CD4-positive, alpha-beta T cell treated with Interleukin-6 for 4 hours (primary cell): Measurements from ENCODE around the gene MEFV.
"Not testable (repeated sequence)": the region's sequence is repeated elsewhere in the genome, so short reads cannot be mapped to it uniquely, and the experiment has no call there.

ENCODE experiments used
- DNase-seq: peaks from one replicate; pipeline ENCODE4 v3.0.0-alpha.2; 2020; ENCODE audit warnings: mixed read lengths

Gene MEFV, protein sequence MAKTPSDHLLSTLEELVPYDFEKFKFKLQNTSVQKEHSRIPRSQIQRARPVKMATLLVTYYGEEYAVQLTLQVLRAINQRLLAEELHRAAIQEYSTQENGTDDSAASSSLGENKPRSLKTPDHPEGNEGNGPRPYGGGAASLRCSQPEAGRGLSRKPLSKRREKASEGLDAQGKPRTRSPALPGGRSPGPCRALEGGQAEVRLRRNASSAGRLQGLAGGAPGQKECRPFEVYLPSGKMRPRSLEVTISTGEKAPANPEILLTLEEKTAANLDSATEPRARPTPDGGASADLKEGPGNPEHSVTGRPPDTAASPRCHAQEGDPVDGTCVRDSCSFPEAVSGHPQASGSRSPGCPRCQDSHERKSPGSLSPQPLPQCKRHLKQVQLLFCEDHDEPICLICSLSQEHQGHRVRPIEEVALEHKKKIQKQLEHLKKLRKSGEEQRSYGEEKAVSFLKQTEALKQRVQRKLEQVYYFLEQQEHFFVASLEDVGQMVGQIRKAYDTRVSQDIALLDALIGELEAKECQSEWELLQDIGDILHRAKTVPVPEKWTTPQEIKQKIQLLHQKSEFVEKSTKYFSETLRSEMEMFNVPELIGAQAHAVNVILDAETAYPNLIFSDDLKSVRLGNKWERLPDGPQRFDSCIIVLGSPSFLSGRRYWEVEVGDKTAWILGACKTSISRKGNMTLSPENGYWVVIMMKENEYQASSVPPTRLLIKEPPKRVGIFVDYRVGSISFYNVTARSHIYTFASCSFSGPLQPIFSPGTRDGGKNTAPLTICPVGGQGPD

DNA sequence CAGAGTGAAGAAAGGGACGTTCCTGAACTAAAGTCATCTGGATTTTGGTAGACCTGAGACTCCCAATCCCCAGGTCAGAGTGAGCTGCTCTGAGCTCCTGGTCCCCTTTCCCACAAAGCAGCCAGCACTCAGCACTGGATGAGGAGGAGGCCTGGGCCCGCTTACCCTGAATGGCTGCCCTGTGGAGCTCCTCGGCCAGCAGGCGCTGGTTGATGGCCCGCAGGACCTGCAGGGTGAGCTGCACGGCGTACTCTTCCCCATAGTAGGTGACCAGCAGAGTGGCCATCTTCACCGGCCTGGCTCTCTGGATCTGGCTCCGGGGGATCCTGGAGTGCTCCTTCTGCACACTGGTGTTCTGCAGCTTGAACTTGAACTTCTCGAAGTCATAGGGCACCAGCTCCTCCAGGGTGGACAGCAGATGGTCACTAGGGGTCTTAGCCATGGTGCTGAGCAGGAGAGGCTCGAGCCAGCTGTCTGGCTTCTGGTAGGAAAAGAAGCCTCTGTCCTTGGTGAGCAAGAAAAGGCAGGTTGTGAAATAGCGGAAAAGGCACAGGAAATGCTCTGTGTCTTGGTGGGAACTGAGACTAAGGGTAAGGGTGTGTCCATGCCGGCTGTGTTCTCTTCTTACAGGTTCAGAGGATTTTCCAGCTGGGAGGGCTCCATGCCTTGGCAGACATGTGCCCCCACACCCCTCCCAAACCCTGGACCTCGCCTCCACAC, at the start of gene MEFV:
TSS of gene MEFV (minus strand) at position 488 of the 720 bp plus-strand sequence. CDS start at position 442, 46 bp downstream.
- DNase-seq: no peak

DNA sequence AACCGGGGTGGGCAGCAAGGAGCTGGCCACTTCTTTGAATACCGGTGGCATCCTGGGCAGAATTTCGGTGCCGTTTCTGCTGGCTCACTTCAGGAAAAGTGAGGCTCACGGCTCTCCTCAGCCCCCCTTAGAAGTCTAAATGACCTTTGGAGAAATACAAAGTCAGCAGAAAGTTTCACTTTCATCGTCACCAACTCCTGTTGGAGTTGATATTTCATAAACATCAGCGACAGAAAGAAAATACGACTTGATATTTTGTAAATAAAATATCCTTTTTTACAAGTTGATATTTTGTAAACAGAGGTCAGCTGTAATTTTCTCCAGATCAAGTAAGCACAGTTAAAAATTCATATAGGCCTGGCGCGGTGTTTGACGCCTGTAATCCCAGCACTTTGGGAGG, 49.6 kb upstream of the MEFV start:
- no peak for DNase-seq

DNA sequence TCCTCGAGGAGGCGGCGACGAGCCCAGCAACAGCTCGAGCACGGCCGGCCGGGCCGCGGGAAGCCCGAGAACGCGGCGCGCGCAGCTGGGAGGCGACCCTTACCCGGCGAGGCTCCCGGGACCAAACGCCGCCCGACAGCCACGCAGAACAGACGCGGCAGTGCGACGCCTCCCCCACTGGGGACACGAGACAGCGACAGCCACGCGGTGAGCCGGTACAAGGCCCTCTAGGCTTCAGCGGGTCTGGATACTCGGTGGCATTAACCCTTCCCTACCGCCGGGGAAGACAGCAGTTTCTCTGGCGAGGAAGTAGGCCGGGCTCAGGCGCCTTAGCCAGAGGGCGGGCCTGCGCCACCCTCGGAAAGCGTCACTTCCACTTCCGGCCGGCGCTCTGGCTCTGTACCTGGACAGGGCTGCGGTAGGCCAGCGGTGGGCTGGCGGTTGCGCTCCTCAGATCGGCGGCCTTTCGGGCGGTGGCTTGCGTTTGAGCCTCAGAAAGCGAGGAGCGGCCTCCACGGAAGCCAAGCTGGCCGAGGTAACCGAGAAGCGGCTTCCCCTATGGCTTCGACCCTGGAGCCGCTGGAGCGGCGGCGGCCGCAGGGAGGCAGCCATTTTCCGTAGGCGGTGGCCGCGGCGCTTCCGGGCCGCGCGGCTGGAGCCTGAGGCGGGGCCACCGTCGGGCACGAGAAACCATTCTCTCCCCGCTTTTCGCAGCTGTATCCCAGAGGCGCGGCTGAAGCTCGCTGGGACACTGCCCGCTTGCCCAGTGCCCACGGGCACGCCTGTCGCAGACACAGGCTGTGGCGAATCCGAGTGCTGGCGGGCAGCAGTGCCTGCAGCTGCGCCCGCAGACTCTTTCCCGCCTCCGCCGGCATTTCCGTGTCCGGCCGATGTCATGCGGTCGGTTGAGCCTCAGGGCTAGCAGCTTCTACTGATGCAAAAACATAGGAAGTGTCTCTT, 49.0 kb upstream of the MEFV start, which contains the start of the genes TIGD7 and ZNF75A:
TSS of gene TIGD7 (minus strand) at position 322 of the 960 bp plus-strand sequence. CDS start 4,816 bp downstream, outside the sequence.
TSS of gene ZNF75A (plus strand) at position 389 of the 960 bp plus-strand sequence. CDS start 2,932 bp downstream, outside the sequence.
- DNase-seq: peak; percentile 85

DNA sequence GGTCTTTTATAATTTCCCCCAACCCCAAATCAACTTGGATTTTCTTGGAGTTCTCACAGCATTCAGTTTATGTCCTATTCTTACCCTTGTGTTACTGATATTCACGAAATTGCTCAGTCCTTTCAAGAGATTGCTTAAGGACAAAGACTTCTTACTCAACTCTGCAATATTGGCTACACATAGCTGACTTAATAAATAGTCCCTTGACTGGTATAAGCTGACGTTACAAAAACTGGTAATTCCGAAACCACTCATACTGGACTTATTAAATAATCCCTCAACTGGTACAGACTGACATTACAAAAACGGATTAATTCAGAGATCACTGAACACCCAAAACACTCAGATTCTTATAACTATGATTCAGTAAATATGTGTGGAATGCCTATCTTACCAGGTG, 47.9 kb upstream of the MEFV start:
- no peak for DNase-seq

DNA sequence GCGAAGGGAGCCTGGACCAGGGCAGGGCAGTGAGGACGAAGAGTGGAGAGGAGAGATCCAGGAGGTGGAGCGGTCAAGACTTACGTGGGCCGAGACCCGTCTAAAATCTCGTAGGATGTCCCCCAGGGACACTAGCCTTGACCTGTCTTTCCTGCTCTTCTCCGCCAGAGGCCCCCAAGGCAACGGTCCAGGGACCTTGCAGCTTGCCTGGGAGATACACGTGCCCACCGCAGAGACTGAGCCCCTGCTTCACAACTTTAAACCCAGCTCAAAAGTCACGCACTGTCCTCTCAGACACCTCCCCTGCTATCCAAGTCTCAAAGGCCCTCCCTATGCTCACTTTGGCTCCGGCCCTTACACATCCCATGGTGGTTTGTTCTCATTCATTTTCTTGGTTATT, 39.4 kb upstream of the MEFV start:
- no peak for DNase-seq

DNA sequence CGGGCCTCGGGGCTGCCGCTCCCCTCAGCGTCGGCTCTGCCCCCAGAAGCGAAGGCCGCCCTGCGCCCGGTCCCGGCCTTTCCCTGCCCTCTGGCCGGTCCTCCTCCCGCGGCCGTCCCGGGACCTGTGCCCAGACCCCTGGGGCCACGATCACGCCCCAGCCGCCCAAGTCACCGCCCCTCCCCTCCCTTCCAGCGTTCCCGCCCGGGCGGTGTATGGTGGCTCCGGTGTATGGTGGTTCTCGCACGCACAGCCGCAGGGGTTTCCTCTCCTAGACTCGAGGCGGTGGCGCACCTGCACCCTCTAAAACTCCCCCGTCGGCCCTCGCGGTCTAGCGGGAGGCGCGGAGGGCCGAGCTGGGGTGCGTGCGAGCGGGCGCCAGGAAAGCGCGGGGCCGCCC, 38.8 kb upstream of the MEFV start:
- no peak for DNase-seq

DNA sequence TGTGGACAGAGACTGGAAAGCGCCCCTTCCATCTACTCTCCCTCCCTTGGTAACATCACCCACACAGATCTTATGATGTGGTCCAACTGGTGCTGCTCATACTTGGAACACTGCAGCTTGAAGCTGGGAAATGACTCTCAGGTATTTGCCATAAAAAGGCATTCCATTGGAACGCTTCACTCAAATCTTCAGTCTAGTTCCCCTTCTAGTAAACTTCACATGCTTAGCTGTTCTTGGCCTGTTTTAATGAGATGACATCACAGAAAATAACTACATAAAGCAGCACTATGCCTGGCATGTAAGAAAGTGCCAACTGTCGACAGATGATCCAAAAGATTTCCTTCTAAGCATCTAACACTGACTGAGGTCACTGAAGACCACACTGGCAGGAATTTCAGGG, 36.2 kb upstream of the MEFV start:
- DNase-seq: no peak

DNA sequence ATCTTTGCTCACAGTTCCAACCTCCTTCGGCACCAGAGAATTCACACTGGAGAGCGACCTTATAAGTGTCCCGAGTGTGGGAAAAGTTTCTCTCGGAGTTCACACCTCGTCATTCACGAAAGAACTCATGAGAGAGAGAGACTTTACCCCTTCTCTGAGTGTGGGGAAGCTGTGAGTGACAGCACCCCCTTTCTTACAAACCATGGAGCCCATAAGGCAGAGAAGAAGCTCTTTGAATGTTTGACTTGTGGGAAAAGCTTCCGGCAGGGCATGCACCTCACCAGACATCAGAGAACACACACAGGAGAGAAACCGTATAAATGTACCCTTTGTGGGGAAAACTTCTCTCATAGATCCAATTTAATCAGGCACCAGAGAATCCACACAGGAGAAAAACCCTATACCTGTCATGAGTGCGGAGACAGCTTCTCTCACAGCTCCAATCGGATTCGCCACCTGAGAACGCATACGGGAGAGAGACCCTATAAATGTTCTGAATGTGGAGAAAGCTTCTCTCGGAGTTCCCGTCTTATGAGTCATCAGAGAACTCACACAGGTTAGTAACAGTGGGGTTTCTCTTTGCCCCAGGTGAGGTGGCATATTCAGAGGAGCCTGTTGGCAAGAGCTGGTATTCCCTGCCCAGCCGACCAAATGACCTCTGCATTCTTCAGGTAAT, 33.7 kb upstream of the MEFV start:
- no peak for DNase-seq

DNA sequence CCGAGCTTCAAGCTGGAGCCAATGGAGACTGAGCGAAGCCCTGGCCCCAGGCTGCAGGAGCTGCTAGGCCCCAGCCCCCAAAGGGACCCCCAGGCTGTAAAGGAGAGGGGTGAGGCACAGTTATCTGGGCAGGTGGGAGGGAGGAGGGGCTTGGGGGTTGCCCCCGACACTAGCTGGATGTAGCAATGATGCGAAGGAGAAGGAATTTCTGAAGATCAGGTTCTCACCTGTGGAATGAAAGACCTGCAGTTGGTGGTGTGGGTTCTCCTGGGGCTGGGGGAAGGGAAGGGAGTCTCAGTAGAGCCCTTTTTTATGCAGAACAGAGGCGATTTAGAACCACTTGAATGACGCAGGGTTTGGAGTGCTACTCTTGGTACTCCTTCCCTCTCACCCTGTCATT, 28.7 kb upstream of the MEFV start:
- DNase-seq: no peak

DNA sequence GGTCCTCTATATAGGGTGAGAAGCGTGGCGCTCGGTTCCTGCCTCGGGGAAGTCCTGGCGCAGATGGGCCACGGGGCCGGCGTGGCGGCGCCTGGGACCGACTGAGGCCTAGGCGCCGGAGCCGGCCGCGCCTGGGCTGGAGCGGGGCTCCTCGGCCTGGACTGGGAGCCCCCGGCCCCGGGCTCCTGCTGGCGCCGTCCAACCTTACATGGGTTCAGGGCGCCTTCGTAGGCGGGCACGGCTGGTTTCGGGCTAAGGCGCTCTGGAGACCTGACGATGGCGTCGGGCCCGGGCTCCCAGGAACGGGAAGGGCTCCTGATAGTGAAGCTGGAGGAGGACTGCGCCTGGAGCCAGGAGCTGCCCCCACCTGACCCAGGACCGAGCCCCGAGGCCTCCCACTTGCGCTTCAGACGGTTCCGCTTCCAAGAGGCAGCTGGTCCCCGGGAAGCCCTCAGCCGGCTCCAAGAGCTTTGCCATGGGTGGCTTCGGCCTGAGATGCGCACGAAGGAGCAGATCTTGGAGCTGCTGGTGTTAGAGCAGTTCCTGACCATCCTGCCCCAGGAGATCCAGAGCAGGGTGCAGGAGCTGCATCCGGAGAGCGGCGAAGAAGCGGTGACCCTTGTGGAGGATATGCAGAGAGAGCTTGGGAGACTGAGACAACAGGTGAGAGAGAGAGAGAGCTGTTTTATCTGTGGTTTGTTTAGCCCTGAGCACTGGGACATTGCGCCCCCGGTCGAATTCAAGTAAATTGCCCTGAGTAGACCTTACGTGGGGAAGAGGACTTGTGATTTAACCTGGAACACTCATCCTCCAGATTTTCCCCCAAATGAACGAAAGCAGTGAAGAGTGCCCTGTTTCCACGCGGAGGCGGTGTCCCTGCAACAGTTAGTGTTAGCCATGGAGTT, 27.4 kb upstream of the MEFV start:
- no peak for DNase-seq

DNA sequence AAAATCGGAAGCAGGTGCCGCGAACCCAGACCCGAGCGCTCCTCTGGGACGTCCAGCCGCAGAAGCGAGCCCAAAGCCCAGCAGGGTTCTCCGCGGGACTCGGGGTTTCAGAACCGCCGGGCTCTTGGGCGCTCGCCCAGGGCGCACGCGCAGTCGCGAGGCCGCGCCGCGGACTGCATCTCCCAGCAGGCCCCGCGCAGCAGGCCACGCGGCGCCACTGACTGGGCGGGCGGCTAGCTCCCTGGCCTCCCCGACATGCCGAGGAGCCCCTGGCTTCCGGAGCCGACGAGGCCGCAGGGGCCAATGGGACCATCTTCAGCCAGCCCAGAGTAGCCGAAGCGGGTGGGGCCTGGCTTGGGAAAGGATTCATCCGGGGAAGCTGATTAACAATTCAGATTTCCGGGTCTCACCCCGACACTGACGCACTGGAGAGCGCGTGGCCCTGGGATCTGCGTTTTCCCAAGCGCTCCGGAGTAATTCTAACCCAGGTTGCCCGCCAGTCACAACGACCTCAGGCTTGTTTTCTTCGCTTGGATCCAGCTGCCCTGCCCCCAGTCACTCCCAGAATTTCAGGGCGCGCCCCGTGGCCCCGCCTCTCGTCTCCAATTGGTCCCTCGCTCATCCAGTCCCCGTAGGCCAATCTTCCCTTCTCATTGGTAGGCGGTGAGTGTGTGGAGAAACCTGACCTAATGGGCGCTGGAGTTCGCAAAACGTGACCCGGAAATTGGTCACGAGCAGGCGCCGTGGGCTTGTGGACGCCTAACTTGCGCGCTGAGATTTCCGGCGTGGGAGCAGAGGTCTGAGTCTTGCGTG, 26.5 kb upstream of the MEFV start, which contains the start of gene ZNF263:
TSS of gene ZNF263 (plus strand) at position 762 of the 813 bp plus-strand sequence. CDS start 328 bp downstream, outside the sequence.
- DNase-seq: peak; percentile 95

DNA sequence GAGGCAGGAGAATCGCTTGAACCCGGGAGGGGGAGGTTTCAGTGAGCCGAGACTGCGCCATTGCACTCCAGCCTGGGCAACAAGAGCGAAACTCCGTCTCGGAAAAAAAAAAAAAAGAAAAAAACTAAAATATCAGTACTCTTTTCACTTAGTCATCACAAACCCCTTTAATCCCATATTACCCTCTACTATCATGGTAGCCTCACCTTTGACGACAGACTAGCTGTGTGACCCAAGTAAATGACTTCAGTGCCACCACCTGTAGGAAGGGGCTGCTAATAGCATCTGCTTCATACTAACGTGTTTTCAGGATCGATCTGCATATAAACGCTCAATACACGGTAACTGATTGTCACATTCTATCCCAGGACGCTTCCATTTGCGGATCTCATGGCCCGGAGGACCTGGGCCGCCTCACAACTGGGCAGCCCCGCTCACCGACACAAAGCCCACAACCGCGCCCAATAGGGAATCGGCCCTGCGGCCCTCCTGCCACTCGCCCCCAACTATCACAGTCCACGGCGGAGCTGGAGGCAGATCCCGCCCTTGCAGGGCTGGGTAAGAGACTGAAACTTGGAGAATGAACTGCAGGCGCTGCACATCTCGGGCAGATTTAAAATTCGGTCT, 25.8 kb upstream of the MEFV start:
- no peak for DNase-seq

DNA sequence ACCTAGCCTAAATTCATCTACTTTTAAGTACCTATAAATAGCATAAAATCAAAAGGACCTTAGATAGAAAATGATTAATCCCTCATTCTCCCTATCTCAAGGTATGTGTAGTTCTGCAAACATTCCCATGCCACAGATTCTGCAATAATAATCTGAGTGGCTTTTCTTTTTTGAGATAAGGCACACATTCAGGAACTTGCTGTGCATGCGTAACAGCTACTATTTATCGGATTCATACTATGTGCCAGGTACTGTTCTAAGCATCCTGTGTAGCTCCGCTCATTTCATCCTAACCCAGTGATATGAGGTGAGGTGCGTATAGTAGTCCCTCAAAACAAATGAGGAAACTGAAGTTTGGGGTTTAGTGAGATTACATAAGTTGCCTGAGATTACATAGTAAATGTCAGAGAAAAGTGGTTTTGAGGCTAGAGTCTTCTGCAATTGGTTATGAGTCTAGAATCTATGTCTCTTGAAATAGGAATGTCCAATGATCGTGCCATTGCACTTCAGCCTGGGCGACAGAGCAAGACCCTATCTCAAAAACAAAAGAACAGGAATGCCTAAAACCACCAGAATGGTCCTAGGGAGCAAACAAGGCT, 24.9 kb upstream of the MEFV start:
- no peak for DNase-seq

DNA sequence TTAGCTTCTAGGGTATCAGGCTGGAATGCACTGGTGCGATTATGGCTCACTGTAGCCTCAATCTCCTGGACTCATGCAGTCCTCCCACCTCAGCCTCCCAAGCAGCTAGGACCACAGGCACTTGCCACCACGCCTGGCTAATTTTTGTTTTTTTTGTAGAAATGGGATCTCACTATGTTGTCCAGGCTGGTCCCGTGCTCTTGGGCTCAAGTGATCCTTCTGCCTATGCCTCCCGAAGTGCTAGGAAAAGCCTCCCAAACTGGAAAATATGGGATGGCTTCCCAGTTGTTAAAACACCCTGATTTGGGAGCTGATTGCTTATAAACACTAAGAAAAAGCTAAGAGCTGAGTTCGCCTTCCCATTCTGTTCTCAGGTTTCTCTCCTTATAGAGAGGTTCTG, 20.2 kb upstream of the MEFV start:
- no peak for DNase-seq

DNA sequence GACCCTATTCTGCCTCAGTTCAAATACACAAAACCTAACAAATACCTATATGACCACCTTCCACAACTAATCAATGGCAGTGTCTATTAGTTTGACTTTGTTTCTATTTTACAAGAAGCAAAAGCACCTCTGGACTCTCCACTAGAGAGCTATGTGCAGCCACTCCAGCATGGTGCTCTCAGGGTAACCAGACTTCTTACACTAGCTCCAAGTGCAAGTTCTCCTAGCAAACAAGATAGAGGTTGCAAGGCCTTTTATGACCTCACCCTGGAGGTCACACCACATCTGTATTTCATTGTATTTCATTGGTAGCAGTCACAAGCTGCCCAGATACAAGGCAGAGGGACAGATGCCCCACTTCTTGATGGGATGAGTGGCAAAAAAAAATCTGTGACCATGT, 18.5 kb upstream of the MEFV start:
- DNase-seq: no peak

DNA sequence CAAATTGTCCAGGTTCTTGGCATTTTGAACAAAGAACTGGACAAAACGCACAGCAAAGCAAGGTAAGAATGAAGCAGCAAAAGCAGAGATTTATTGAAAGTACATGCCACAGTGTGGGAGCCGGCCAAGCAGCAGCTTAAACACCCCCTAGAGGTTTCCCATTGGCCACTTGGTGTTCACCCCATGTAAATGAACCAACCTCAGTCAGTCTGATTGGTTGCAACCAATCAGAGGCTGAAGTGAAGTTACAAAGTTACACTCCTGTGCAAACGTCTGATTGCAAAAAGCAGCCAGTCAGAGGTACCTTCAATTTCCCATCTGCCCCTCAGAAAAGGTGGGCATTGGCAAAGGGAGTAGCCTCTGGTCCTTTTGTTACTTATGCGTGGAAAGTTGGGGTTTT, 18.1 kb upstream of the MEFV start:
- DNase-seq: no peak

DNA sequence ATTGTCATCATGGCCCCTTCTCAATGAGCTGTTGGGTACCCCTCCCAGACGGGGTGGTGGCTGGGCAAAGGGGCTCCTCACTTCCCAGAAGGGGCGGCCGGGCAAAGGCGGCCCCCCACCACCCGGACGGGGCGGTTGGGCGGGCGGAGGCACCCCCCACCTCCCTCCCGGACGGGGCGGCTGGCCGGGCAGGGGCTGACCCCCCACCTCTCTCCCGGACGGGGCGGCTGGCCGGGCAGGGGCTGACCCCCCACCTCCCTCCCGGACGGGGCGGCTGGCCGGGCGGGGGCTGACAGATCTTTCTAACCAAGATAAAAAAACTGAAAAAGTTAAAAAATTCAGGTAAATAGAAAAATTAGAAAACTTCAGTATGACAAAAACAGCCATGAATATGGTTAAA, 14.8 kb upstream of the MEFV start:
- not testable (repeated sequence) for DNase-seq

DNA sequence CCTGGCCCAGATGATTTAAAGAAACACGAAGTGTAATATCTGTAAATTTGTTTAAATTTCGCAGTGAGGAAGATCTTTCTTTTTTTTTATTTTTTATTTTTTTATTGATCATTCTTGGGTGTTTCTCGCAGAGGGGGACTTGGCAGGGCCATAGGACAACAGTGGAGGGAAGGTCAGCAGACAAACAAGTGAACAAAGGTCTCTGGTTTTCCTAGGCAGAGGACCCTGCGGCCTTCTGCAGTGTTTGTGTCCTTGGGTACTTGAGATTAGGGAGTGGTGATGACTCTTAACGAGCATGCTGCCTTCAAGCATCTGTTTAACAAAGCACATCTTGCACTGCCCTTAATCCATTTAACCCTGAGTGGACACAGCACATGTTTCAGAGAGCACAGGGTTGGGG, 14.3 kb upstream of the MEFV start:
- DNase-seq: not testable (repeated sequence)
